BLaER1 (cell line): Measurements from ENCODE around the gene FLYWCH2.

ENCODE experiments used
- H3K27ac ChIP-seq: shearing (Covaris generic); formaldehyde crosslinking; 2 replicates; pipeline ENCODE4 v1.8.1; 2022
- H3K27me3 ChIP-seq: shearing (Covaris generic); formaldehyde crosslinking; 2 replicates; pipeline ENCODE4 v1.8.1; 2022
- H3K36me3 ChIP-seq: shearing (Covaris generic); formaldehyde crosslinking; 2 replicates; pipeline ENCODE4 v1.8.1; 2022
- H3K4me1 ChIP-seq: shearing (Covaris generic); formaldehyde crosslinking; 2 replicates; pipeline ENCODE4 v1.8.1; 2022
- H3K4me2 ChIP-seq: shearing (Covaris generic); formaldehyde crosslinking; 2 replicates; pipeline ENCODE4 v1.8.1; 2022
- H3K4me3 ChIP-seq: shearing (Covaris generic); formaldehyde crosslinking; 2 replicates; pipeline ENCODE4 v1.8.1; 2022
- H3K9ac ChIP-seq: shearing (Covaris generic); formaldehyde crosslinking; 2 replicates; pipeline ENCODE4 v1.8.1; 2022
- H3K9me3 ChIP-seq: shearing (Covaris generic); formaldehyde crosslinking; 2 replicates; pipeline ENCODE4 v1.8.1; 2022
- H4K20me1 ChIP-seq: shearing (Covaris generic); formaldehyde crosslinking; 2 replicates; pipeline ENCODE4 v1.8.1; 2022
- Cebpa-rat ChIP-seq: shearing (Covaris generic); IDR thresholded peaks from 2 replicates; pipeline ENCODE4 v1.8.1; 2022

FLYWCH2 gene

DNA sequence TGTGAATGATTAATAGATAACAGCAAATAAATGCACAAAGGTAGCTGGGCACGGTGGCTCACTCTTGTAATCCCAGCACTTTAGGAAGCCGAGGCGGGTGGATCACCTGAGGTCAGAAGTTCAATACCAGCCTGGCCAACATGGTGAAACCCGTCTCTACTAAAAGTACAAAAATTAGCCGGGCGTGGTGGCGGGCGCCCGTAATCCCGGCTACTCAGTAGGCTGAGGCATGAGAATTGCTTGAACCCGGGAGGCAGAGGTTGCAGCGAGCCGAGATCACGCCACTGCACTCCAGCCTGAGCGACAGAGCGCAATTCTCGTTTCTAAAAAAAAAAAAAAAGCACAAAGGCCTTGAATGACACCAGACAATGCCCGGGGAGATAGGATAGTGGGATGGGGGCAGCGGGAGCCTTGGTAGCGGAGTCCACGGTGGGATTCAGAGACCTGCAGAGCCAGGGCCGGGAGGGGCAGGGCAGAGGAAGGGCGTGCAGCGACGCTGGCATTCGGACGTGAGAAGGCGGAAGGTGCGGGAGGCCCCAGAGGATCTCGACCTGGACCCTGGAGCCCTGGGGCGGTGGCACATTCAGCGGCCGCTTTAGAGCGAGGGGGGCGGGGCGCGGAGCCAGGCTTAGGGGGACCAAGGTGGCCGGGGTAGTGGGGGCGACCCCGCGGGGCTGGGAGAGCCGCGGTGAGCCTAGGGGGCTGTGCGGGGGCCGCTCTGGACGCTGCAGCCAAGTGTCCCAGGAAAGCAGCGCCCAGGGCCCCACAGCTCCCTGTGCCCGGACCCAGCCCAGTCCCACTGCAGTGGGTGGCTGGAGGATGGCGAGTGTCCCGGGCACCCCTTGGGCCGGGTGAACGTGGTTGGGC lies 999 bp upstream of the FLYWCH2 start:
- Histone ChIP-seq H3K27me3 (no peaks in the 10 kb centered on the region), H3K4me3 (peak overlapping the region; percentile 88), H3K27ac (no peak overlapping the region), H3K36me3 (no peaks in the 10 kb centered on the region), H3K9ac (peak overlapping the region; percentile 95), H3K4me1 (peaks cover 16% of the 10 kb centered on the region), H4K20me1 (no peaks in the 10 kb centered on the region), H3K4me2 (peak overlapping the region; percentile 80), H3K9me3 (peaks cover 20% of the 10 kb centered on the region)
- TF ChIP-seq Cebpa-rat, result no peak

DNA sequence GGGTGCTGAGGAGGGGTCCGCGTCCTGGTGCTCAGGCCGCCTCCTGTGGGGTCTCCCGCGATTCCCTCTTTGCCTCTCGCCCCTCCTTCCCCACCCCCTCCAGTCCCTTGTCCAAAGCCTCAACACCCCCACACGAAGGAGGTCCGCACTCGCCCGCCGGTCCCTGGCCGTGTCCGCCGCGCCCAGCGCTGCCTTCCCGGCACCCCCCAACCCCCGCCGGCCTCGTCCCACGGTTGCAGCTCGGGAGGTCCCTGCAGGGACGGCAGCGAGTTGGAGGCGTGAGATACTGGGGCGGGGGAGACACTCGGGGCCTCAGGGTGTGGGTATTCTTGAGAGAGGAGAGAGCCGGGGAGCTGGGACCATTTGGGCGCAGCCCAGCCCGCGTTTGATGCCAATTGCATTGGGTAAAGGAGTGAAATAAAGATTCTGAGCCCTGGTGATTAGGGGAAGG lies 468 bp downstream of the FLYWCH2 start:
- Histone ChIP-seq H3K27ac (peak overlapping the region; percentile 90), H3K36me3 (no peaks in the 10 kb centered on the region)

DNA sequence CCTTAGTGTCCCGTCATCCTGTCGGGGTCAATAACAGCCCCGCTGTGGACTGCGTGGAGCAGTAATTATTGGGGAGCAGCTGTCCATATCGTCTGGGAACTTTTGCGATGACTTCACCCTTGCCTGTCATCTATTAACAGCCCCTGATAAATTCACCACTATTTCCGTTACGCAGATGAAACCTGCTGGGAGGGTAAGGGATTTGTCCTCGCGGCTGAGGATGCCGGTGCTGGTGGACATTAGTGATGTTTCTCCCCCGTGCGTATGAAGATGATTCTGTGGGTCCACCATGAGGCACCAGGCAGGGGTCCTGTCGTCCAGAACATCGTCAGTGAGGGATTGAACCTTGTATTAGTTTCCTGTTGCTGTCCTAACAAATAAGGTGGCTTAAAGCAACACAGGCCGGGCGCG lies 1.0 kb downstream of the FLYWCH2 start:
- no peaks in the 10 kb centered on the region for H3K27me3 ChIP-seq
- no peak for TF ChIP-seq Cebpa-rat
- H3K4me3 ChIP-seq, result peak overlapping the region; percentile 88
- no peaks in the 10 kb centered on the region for H3K36me3 ChIP-seq
- peak overlapping the region; percentile 95 for H3K9ac ChIP-seq
- peak overlapping the region; percentile 92 for H3K4me2 ChIP-seq
- H3K9me3 ChIP-seq, result peaks cover 18% of the 10 kb centered on the region
- H3K27ac ChIP-seq, result no peak overlapping the region
- peaks cover 16% of the 10 kb centered on the region for H3K4me1 ChIP-seq
- no peaks in the 10 kb centered on the region for H4K20me1 ChIP-seq

More for the DNA sequence above, 468 bp downstream of the FLYWCH2 start:
- TF ChIP-seq Cebpa-rat, result no peak
- no peaks in the 10 kb centered on the region for H4K20me1 ChIP-seq
- H3K27me3 ChIP-seq, result no peaks in the 10 kb centered on the region
- H3K9ac ChIP-seq, result peak overlapping the region; percentile 95
- H3K4me3 ChIP-seq, result peak overlapping the region; percentile 88
- peaks cover 20% of the 10 kb centered on the region for H3K9me3 ChIP-seq
- peaks cover 16% of the 10 kb centered on the region for H3K4me1 ChIP-seq
- peak overlapping the region; percentile 92 for H3K4me2 ChIP-seq

GRCh38 chr16:2894231-2894630 lies 11.2 kb downstream of the FLYWCH2 start:
- Histone ChIP-seq H3K4me3 (no peak overlapping the region), H3K27me3 (no peaks in the 10 kb centered on the region), H3K9me3 (no peaks in the 10 kb centered on the region), H3K4me2 (no peak overlapping the region), H3K27ac (no peak overlapping the region), H3K9ac (no peak overlapping the region), H3K36me3 (peaks cover 35% of the 10 kb centered on the region; the same call in 1 of the 2 replicates), H4K20me1 (peaks cover 47% of the 10 kb centered on the region; the same call in 1 of the 2 replicates), H3K4me1 (peaks cover 32% of the 10 kb centered on the region)
- no peak for TF ChIP-seq Cebpa-rat

DNA sequence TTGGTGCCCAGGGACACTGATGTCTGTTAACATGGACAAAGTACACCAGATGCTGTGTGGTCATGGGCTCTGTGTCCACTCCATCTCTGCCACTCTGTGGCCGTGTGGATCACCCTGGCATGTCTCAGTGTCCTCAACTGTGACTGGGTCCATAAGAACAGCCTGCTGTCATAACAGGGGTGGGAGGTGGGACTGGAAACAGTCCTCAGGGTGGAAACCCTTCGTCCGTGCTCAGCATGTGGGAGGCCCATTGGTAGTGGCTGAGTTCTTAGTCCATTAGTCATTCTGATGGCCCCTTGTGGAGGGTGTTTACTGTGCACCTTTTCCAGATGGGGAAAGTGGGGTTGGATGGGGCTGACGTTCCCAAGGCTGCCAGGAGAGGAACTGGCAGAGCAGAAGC lies 12.8 kb downstream of the FLYWCH2 start:
- Histone ChIP-seq H3K4me3 (no peak overlapping the region), H4K20me1 (peaks cover 47% of the 10 kb centered on the region; the same call in 1 of the 2 replicates), H3K9ac (no peak overlapping the region), H3K27ac (no peak overlapping the region; the same call in 1 of the 2 replicates), H3K4me1 (peaks cover 32% of the 10 kb centered on the region), H3K36me3 (peaks cover 35% of the 10 kb centered on the region; the same call in 1 of the 2 replicates), H3K9me3 (no peaks in the 10 kb centered on the region), H3K27me3 (no peaks in the 10 kb centered on the region), H3K4me2 (peak overlapping the region; percentile 63)
- no peak for TF ChIP-seq Cebpa-rat

DNA sequence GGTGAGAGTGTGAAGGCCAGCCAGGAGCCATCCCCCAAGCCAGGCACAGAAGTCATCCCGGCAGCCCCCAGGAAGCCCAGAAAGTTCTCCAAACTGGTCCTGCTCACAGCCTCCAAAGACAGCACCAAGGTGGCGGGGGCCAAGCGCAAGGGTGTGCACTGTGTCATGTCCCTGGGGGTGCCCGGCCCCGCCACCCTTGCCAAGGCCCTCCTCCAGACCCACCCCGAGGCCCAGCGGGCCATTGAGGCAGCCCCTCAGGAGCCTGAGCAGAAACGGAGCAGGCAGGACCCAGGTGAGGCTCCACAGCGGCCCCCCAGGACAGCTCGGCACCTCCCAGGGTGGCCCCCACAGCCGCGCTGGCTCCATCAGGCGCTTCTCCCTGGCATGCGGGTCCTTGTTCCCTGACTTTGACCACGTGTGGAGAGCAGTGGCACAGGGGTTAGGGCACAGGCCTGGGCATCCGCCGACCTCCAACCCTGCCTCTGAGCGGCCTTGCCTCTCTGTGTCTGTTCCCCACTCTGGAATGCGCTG lies 13.5 kb downstream of the FLYWCH2 start:
- Histone ChIP-seq H3K4me3 (no peak overlapping the region), H3K9me3 (no peaks in the 10 kb centered on the region), H3K36me3 (peaks cover 35% of the 10 kb centered on the region; the same call in 1 of the 2 replicates), H3K27me3 (no peaks in the 10 kb centered on the region), H3K4me1 (peaks cover 32% of the 10 kb centered on the region), H3K27ac (peak overlapping the region; percentile 41), H4K20me1 (peaks cover 47% of the 10 kb centered on the region; the same call in 1 of the 2 replicates), H3K9ac (0 out of 2 replicates have a peak overlapping the region, but pooled peaks have one; percentile 50), H3K4me2 (peak overlapping the region; percentile 63)
- TF ChIP-seq Cebpa-rat, result no peak

- Histone ChIP-seq H3K27ac (peak overlapping the region; percentile 41), H3K27me3 (no peaks in the 10 kb centered on the region), H3K9me3 (no peaks in the 10 kb centered on the region), H3K4me2 (peak overlapping the region; percentile 63), H4K20me1 (peaks cover 47% of the 10 kb centered on the region; the same call in 1 of the 2 replicates), H3K4me1 (peaks cover 32% of the 10 kb centered on the region), H3K9ac (0 out of 2 replicates have a peak overlapping the region, but pooled peaks have one; percentile 50), H3K36me3 (peaks cover 35% of the 10 kb centered on the region; the same call in 1 of the 2 replicates), H3K4me3 (no peak overlapping the region)
- TF ChIP-seq Cebpa-rat, result no peak
Observed at GRCh38 chr16:2897110-2897509, 14.1 kb downstream of the FLYWCH2 start.

- Histone ChIP-seq H3K27me3 (no peaks in the 10 kb centered on the region), H3K4me2 (no peak overlapping the region), H3K9me3 (no peaks in the 10 kb centered on the region), H3K9ac (no peak overlapping the region), H3K4me1 (peaks cover 37% of the 10 kb centered on the region), H3K36me3 (peaks cover 35% of the 10 kb centered on the region; the same call in 1 of the 2 replicates), H3K4me3 (no peak overlapping the region), H3K27ac (no peak overlapping the region), H4K20me1 (peaks cover 45% of the 10 kb centered on the region; the same call in 1 of the 2 replicates)
- TF ChIP-seq Cebpa-rat, result no peak
Observed at GRCh38 chr16:2898831-2899563, 16.0 kb downstream of the FLYWCH2 start.

GRCh38 chr16:2899564-2900072 lies 16.6 kb downstream of the FLYWCH2 start:
- TF ChIP-seq Cebpa-rat, result no peak
- Histone ChIP-seq H3K4me1 (peaks cover 38% of the 10 kb centered on the region), H3K9me3 (no peaks in the 10 kb centered on the region), H3K4me2 (no peak overlapping the region), H3K36me3 (peaks cover 35% of the 10 kb centered on the region; the same call in 1 of the 2 replicates), H4K20me1 (peaks cover 38% of the 10 kb centered on the region; the same call in 1 of the 2 replicates), H3K9ac (no peak overlapping the region), H3K4me3 (no peak overlapping the region), H3K27me3 (no peaks in the 10 kb centered on the region), H3K27ac (no peak overlapping the region)
